GM18498 (cell line): ENCODE measurements around the gene SDK1.

Experiments
- ATAC-seq: cut with Tn5 transposase; IDR thresholded peaks from one replicate; pipeline ENCODE4 v1.9.1; 2021; ENCODE audit warnings: mild to moderate bottlenecking, moderate library complexity; ENCODE audit not compliant: unreplicated experiment

Gene SDK1

DNA sequence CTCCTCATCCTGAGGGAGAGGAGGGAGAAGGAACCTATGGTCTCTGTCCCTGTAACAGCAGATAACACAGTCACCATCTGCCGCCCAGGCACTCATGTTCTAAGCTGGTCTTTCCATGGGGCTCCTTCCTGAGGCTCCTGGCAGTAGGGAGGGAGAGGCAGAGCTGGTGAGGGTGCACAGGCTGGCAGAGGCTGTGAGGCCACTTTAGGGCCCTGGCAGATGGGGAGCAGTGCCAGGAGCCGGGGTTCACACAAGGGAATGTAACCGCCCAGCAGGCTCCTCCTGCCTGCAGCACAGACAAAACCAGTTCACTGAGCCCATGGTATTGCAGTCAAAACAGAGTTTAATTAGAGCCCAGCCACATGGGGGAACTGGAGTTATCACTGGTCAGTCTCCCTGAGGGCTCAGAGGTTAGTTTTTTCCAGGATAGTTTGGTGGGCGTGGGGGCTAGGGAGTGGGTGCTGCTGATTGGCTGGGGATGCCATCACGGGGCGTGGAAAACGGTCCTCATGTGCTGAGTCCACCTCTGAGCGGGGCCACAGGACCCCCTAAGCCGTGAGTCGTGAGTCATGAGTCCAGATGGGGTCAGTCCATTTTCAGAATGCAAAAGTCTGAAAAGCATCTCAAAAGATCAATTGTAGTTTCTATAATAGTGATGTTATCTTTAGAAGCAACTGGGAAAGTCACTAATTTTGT, 881.7 kb downstream of the SDK1 start:
- no peak for ATAC-seq

DNA sequence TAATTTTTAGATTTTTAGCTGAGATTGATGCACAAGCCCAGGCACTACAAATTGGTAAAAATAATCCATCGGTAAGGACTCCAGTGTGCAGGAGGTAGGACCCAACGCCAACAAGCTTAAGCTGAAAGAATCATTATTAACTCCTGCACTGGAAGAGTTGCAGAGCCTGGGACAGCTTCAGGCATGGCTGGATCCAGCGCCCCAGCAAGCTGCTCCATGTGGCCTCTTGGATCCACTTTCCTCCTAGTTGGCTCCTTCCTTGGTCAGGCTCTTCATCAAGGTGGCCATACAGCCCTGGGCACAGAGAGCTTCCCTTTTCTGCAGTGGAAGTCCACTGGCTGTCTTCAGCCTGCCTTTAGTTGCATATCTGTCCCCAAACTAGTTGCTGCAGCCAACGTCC, 883.6 kb downstream of the SDK1 start:
- no peak for ATAC-seq

DNA sequence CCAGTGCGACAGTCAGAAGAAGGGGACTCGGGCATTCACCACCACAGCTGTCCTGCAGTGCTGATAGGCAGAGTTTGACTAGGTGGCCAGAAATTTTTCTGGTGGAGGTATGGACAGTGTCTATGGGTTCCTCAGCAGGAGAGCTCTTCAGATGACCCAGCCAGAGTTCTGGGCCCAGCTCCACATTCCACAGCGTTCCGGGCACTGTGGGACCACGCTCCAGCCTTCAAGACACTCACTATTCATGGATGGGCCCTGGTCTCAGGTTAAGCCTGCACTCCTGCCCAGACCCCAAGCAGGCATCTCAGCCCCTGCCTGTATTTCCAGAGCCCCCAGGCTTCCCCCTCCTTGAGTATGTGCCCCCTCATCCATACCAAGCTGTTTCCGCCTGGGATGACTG, 884.1 kb downstream of the SDK1 start:
- ATAC-seq = no peak

DNA sequence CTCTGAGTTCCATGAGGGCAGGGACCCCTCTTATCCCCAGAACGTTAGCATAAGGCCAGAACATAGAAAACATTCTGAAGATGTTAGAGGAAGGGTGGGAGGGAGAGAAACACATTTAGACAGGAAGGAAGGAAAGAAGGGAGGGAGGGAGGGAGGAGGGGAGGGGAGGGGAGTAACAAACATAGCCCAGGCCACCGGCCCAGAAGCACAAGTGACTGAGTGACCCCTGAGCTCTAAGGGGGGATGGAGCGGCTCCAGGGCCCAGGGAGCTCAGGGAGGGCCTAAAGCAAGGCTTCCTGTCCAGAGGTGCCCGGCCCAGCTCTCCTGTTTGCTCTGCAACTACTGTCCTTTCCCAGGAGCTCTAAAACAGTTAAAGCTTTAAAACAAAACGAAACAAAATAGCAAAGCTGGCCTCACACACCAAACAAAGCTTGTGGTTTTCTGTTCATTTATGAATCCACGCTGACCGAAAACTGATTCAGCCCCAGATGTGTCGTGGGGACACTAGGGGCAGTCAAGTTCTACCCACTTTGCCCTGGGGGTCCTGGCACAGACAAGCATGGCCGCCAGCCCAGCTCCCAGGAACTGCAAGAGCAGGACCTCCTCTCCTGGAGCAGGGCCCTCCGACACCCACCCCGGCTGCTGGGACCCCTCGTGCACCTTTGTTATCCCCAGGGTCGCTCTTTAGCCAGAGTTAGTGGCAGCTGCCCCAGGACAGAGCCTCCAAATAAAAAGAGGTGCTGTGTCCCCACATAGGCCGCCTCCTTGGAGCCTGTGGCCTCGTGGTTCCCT, 884.9 kb downstream of the SDK1 start:
- no peak for ATAC-seq

DNA sequence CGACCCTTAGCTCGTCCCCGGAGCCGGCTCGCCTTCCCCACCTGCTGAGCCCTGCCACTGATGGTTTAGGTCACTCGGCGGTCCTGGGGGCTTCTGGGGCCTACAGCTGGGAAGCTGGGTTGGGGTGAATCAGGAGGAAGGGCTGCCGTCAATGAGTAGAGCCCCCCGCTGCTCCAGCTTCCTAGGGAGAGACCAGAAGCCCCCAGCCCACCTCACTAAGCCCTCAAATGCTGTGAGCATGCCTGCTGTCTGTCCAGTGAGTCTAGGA, 885.4 kb downstream of the SDK1 start:
- ATAC-seq = no peak

DNA sequence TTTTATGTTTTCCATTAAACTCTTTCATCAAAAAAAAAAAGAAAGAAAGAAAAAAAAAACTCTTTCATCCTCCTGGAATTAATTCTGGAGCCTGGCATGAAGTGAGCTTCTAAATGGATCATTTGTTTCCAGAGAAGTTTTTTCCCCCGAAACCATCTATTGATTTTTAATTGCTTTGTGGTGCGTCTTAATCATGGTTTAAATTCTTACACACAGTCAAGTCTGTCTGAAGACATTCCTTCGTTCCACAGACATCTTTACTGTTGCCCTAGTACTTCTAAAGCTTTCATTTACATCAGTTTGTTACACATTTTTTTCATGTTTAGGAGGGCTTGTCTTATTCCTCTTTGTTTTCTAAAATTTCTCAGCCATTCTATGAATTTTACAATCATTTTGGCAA, 887.6 kb downstream of the SDK1 start:
- ATAC-seq = no peak

DNA sequence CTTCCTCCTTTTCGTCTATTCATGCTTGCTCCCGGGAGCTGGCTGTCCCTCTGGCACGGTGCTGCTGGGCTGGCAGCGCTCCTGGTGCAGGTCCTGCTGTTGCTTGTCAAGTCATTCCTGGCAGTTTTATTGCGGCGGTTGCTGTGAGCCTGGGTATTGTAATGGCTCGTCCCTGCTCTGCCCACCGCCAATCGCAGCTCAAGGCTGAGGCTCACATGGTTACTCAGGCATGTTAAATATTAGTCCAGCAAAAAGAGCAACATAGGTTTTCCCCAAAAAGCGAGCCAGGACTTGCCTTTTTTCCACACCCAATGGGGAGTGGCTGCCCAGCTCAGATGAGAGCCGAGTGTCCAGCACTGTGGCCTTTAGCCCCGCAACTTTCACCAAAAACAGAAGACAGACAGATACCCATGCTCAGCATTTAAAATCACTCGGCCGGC, 888.1 kb downstream of the SDK1 start:
- ATAC-seq = no peak

DNA sequence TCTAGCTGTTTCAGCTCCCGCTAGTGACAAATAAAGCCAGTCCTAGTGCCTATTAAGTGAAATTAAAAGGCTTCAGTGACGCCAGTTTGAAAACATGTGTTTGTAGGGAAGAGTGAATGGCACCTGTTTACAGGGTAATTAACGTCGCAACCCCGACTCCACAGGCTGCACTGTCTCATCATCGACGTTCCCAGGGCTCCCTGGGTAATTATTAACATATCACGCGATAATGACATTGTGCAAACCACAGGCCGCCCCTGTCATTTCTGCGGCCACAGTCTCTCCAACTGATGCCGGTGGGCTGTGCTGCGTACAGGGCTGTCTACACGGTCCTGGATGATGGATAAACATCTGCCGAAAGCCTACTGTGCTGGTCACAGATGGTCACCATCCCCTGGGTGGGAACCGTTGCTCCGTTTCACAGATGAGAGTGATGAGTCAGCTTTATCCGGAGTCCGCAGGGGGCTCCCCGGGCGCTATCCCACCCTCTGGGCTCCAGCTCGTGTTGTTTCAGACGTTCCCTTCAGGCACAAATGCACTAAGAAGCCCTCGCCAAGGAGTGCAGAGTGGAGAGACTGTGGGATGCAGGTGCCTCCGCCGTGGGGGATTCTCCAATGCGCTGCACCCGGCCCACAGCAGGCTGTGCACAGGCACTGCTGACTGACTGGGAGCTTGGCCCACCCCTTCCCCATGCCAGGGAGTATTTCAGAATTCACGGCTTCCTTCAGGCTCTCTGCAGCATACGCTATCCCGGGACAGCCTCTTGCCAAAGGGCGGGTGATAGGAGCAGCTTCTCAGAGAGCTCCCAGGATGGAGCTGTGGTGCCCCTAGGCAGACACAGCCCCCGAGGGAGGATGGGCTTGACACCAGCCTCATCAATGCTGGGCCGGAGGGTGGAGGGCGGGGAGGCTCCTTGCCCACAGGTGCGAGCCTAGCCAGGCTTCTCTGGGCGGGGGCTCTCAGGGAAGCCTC, 889.2 kb downstream of the SDK1 start:
- no peak for ATAC-seq

DNA sequence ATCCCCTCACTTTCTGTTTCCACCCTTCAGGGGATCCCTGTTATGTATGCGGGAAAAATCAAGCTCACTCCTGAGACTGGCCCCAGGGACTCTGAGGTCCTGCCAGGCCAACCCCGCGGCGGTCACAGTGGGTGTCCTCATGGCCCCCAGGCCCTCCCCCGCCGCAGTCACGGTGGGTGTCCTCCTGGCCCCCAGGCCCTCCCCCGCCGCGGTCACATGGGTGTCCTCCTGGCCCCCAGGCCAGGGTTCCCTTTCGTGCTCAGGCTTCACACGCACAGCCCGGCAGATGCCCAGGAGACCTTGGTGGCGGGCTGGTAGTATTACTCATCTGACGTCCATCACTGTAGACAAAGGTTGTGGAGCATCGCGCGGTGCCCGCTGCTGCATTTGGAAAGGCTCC, 890.0 kb downstream of the SDK1 start:
- ATAC-seq = no peak

DNA sequence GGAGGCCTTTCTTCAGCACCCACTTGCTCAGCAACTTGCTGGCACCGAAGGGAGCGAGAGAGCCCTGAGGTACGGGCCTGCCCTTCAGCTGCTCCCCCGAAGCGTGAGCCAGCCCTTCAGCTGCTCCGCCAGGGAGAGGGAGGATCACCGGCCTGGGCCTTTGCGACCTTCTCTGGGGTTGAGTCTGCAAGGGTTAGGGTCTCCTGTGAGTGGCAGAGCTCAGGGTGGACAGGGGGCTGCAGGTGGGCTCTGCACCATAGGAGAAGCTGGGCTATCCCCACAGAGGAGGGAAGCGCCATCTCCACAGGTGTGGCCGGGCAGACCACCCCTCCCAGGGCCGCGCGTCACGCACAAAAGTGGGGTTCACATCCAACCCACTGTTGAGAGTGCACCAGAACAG, 890.5 kb downstream of the SDK1 start:
- ATAC-seq = no peak

DNA sequence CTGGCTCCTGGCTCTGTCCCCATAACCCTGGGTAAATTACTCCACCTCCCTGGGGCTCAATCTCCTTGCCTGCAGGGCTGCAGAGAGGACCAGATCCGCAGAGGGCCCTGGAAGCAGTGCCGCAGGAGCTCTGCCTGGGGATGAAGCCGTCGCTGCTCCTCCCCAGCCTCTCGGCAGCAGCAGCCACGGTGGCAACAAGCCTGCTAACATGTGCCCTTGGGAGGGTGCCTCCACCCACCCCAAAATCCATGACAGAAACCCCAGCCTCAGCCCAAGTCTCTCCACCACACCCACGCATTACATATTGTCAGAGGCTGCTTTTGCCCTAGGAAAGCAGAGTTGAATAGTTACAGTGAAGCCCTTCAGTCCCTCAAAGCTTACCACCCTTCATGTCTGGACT, 894.6 kb downstream of the SDK1 start:
- ATAC-seq = no peak

DNA sequence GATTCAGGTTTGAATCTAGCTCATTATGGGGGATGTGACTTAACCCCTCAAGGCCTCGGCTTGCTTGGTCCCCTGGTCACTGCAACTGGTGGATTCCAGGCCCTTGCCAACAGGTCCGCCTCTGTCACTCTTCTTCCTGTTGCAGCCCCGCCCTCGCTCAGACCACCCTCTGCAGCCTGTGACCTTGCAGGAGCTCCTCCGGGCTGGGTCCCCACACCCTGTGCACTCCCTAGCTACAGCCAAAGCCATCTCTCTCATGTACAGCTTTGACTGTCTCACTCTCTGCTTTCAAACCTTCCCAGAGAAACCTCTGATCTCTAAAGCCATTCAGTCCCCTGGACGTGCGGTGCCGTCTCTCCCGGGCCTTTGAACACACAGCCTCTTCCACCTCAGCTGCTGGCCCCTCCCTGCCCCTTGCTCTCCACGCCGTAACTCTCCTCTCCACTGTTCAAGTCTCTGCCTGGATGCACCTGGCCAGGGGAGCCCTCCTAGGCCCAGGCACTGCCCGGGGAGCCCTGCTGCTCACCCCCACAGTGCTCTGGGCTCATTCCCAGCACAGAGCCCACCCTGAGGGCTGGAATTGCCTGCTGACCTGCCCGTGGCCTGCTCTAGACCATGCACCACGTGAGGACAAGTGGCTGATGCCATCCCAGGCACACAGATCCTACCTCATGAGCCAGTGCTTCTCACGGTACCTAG, 895.2 kb downstream of the SDK1 start:
- no peak for ATAC-seq

DNA sequence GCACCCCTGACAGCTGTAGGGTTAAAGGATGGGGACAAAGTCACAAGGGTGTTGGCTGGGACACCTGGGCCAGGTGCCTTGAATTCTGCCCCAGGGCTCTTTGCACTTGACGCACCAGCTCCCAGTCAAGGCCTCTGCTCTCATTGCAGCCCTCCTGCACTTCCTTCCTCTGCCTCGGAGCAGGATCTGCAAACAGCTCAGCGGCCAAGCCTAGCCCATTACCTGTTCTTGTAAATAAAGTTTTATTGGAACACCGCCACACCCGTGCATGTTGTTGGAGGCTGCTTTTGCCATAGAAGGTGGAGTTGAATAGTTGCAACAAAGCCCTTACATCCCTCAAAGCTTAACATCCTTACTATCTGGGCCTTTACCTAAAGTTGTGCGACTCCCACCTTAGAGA, 897.2 kb downstream of the SDK1 start:
- no peak for ATAC-seq

DNA sequence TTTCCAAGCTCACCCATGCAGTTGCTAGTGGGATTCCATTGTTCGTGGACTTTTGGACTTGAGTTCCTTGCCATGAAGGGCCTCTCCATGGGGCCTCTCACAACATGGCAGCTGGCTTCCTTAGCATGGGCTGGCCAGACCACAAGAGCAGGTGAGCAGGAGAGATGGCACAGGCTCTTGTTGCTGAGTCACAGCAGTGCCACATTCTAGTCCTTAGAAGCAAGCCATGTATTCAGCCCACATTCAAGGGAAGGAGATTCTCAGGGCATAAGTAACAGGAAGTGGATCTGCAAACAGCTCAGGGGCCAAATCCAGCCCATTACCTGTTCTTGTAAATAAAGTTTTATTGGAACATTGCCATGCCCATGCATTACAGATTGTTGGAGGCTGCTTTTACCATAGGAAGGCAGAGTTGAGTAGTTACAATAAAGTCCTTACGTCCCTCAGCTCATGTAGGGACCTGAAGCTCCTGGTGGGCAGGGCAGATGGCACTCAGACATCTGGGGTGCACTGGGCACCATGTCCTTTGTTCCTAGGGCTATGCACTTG, 899.6 kb downstream of the SDK1 start:
- no peak for ATAC-seq

DNA sequence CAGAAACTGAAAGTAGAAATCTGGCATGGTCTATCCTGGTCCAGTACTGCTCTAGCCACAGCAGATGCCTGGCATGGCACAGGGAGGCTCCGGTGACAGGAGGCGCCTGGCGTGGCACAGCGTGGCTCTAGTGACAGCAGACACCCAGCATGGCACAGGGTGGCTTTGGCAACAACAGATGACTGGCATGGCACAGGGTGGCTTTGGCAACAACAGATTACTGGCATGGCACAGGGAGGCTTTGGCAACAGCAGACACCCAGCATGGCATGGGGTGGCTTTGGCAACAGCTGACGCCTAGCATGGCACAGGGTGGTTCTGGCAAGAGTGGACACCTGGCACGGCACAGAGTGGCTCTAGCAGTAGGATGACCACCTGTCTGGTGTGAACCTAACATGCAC, 900.5 kb downstream of the SDK1 start:
- ATAC-seq = no peak

DNA sequence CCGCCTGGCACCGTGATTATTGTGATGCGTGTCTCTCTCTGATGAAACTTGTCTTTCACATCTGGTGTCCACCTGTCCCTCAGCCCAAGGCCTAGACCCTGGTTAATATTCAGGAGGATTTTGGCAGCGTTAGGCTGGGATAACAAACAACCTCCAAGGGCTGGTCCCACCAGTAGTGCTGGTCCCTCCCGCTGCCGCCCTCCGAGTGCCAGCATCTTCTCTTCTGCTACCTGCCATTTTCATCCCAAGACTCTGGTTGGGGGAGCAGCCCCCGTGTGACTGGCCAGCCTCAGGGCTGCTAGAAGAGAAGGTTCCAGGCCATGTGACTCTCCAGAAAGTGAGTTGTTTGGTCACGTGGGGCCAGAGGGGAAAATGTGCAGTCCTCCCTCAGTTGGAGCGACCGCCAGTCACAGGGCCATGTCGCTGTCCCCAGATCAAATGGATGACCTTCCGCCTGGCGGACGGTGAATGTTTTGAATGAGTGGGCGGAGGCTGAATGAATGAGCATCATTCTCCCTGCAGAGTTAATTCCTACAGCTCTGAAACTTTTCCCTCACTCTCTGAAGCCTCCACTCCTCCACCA, 901.2 kb downstream of the SDK1 start:
- no peak for ATAC-seq

DNA sequence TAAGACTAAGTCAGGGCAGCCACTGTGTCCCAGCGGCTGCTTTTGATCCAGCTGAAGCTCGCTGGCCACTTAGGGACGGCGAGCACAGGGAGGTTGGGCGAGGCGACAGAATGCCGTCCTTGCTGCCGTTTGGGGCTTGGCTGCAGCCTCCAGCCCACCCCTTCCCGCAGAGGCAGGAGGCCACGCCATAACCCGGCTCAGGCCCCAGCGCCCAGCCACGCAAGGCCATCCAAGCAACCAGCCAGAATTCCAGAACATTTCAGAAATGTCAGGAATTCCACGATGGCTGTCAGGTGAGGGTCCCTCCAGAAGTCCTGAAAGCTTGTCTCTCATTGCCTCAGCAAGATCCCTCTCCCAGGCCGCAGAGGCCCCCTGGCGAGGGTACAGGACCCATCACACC, 901.9 kb downstream of the SDK1 start:
- no peak for ATAC-seq

DNA sequence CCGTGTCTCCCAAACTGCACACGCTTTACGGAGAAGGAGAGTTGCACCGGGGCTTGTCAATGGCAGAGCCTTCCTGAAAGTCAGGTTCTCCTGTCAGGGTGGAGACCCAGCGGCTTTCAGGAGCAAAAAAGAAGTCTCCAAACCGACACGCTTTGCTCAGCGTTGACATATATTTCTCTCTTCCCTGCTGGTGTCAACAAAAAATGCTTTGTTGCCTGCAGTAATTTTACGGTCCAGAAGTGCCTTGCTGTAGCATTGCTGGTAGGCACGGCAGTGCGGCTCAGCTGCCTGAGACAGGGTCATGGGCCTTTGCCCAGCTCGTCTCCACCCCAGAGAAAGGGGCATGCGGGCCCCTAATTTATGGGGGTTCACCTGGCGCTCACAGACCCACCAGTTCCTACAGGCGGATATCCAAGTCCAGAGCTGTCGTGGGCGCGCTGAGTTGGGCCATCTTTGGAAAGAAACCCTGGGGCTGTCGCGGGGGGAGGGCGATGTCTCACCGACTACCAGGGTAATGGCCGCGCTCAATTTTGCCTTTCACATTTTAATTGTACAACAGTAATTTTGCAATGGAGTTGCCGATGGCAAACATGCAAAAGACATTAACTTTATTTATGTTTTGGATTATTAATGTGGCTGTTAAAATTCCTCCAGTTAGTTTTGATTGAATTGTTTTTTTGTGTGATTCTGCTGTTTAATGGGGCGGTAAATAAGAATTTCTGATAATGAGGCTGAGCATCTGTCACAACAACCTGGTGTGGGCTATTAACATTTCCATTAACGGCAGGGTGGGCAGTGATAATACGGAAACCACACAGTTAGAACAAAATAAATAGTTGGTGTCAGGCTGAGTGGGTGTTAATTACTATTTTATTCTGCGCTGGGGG, 902.8 kb downstream of the SDK1 start:
- ATAC-seq = no peak

DNA sequence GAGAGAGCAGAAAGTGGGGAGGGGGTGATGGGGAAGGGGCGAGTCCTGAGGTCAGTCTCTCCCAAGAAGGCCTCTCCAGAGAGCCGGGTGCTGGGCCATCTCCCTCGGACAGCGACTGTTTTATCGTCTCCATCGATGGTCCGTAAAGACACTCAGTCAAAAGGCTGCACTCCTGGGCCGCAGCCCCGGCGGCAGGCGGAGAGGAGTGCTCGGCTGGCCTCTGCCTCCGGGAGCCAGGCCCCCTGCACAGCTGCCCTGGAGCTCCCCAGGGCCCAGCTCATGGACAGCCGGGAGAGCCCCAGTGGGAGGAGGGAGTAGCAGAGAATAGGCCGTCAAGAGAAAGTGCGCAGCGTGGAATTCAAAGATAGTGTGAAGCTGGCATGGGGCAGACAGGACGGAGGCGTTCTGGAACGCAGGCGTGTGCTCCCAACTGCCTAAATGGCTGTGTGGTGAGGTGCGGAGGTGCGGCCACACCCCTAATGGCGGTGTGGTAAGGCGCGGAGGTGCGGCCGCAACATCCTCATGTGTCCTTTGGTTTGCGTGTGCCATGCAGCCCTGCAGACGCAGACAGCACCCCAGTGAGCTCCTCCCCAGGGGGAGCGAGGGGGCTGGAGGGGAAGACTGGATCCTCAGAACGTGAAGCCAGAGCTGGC, 903.6 kb downstream of the SDK1 start:
- no peak for ATAC-seq
